ENCODE results near the gene TGFBR1. TPM values are rescaled to one million over a fixed set of nuclear protein-coding genes. Genes with fewer than 3 reads are reported as not detected.

TGFBR1 gene
- total RNA-seq, 2 donors from 2014 or later, result 74.8 to 75.6 TPM

- TF ChIP-seq, protein P1, sequence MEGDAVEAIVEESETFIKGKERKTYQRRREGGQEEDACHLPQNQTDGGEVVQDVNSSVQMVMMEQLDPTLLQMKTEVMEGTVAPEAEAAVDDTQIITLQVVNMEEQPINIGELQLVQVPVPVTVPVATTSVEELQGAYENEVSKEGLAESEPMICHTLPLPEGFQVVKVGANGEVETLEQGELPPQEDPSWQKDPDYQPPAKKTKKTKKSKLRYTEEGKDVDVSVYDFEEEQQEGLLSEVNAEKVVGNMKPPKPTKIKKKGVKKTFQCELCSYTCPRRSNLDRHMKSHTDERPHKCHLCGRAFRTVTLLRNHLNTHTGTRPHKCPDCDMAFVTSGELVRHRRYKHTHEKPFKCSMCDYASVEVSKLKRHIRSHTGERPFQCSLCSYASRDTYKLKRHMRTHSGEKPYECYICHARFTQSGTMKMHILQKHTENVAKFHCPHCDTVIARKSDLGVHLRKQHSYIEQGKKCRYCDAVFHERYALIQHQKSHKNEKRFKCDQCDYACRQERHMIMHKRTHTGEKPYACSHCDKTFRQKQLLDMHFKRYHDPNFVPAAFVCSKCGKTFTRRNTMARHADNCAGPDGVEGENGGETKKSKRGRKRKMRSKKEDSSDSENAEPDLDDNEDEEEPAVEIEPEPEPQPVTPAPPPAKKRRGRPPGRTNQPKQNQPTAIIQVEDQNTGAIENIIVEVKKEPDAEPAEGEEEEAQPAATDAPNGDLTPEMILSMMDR (conservative IDR thresholded peaks at IDR 0.05), result no peak
- no peaks in the 10 kb centered on the region for H3K36me3 Mint-ChIP-seq (ENCODE audit: low read depth)
- DNase-seq, result no peak
- H3K4me1 Mint-ChIP-seq, result peaks cover 29% of the 10 kb centered on the region
- Histone ChIP-seq H3K9me3 (ENCODE audit: control insufficient read depth, low read length) (no peaks in the 10 kb centered on the region), H3K27me3 (ENCODE audit: control insufficient read depth, insufficient read depth, low read length, poor library complexity, severe bottlenecking) (peaks cover 24% of the 10 kb centered on the region), H3K9ac (ENCODE audit: extremely low read depth, low read length, poor library complexity, severe bottlenecking) (no peak overlapping the region), H3K4me3 (ENCODE audit: low read length) (no peak overlapping the region), H3K27ac (ENCODE audit: low read depth, low read length) (no peak overlapping the region), H3K4me1 (ENCODE audit: control insufficient read depth, insufficient read depth, low read length) (peaks cover 20% of the 10 kb centered on the region), H3K36me3 (ENCODE audit: control insufficient read depth, insufficient read depth, low read length) (no peaks in the 10 kb centered on the region)
- no peak overlapping the region for H3K4me3 Mint-ChIP-seq
- no peaks in the 10 kb centered on the region for H3K9me3 Mint-ChIP-seq
- H3K27me3 Mint-ChIP-seq (ENCODE audit: insufficient read depth), result peaks cover 22% of the 10 kb centered on the region
- H3K27ac Mint-ChIP-seq, result no peak overlapping the region
- 95 to 96% methylated on average over 9 to 17 of the region's 17 CpGs for WGBS, 2 experiments (ENCODE audit: insufficient coverage in 1 of 2, insufficient read length in 1 of 2)
These were observed 74.3 kb downstream of the TGFBR1 start for GRCh38 chr9:99178912-99179872.

GRCh38 chr9:99180199-99180598 lies 75.3 kb downstream of the TGFBR1 start:
- H3K36me3 ChIP-seq (ENCODE audit: control insufficient read depth, insufficient read depth, low read length), result no peaks in the 10 kb centered on the region
- no peaks in the 10 kb centered on the region for H3K9me3 ChIP-seq (ENCODE audit: control insufficient read depth, low read length)
- no peak overlapping the region for H3K9ac ChIP-seq (ENCODE audit: extremely low read depth, low read length, poor library complexity, severe bottlenecking)
- peaks cover 27% of the 10 kb centered on the region for H3K4me1 Mint-ChIP-seq
- no peak for DNase-seq
- H3K36me3 Mint-ChIP-seq (ENCODE audit: low read depth), result no peaks in the 10 kb centered on the region
- peaks cover 22% of the 10 kb centered on the region for H3K27me3 Mint-ChIP-seq (ENCODE audit: insufficient read depth)
- no peak overlapping the region for H3K4me3 ChIP-seq (ENCODE audit: low read length)
- peaks cover 24% of the 10 kb centered on the region for H3K27me3 ChIP-seq (ENCODE audit: control insufficient read depth, insufficient read depth, low read length, poor library complexity, severe bottlenecking)
- H3K4me1 ChIP-seq (ENCODE audit: control insufficient read depth, insufficient read depth, low read length), result peaks cover 20% of the 10 kb centered on the region
- WGBS, 2 experiments (ENCODE audit: insufficient coverage in 1 of 2, insufficient read length in 1 of 2), result 93% methylated on average over 1 of the region's 1 CpG; no CpG with 5 or more reads in 1 of the 2 experiments
- H3K27ac ChIP-seq (ENCODE audit: low read depth, low read length), result no peak overlapping the region
- TF ChIP-seq, protein P1 (conservative IDR thresholded peaks at IDR 0.05), result no peak
- no peak overlapping the region for H3K4me3 Mint-ChIP-seq
- no peak overlapping the region for H3K27ac Mint-ChIP-seq
- no peaks in the 10 kb centered on the region for H3K9me3 Mint-ChIP-seq

DNA sequence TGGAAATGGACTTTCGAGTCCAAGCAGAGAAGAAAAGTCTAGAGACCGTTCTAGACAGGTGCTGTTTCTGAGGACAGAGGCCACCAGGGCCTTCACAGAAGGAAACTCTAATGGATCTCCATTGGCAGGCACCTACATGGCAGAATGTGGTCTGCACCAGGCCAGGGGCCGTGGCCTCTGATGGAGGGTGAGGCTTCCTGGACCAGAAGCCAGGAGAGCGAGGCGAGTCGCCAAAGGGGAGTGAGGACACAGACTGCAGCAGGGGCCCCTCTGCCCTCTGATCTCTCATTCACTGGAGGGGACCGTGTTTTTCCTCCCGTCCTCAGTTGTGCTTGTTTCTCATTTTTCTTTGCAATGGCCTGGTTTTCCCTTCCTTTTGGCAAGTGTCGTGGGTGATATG lies 75.7 kb downstream of the TGFBR1 start:
- no peaks in the 10 kb centered on the region for H3K36me3 Mint-ChIP-seq (ENCODE audit: low read depth)
- no peak overlapping the region for H3K27ac ChIP-seq (ENCODE audit: low read depth, low read length)

More for the DNA sequence above, 75.7 kb downstream of the TGFBR1 start:
- Mint-ChIP-seq H3K27ac (no peak overlapping the region), H3K4me3 (no peak overlapping the region), H3K4me1 (peaks cover 27% of the 10 kb centered on the region), H3K9me3 (no peaks in the 10 kb centered on the region), H3K27me3 (ENCODE audit: insufficient read depth) (peaks cover 22% of the 10 kb centered on the region)
- Histone ChIP-seq H3K9ac (ENCODE audit: extremely low read depth, low read length, poor library complexity, severe bottlenecking) (no peak overlapping the region), H3K27me3 (ENCODE audit: control insufficient read depth, insufficient read depth, low read length, poor library complexity, severe bottlenecking) (peaks cover 24% of the 10 kb centered on the region), H3K36me3 (ENCODE audit: control insufficient read depth, insufficient read depth, low read length) (no peaks in the 10 kb centered on the region), H3K4me3 (ENCODE audit: low read length) (no peak overlapping the region), H3K9me3 (ENCODE audit: control insufficient read depth, low read length) (no peaks in the 10 kb centered on the region), H3K4me1 (ENCODE audit: control insufficient read depth, insufficient read depth, low read length) (peaks cover 20% of the 10 kb centered on the region)
- TF ChIP-seq, protein P1 (conservative IDR thresholded peaks at IDR 0.05), result no peak
- no peak for DNase-seq
- WGBS, 2 experiments (ENCODE audit: insufficient coverage in 1 of 2, insufficient read length in 1 of 2), result 85 to 91% methylated on average over 7 to 8 of the region's 9 CpGs

Data from endodermal cell (in vitro differentiated cells).